OCI-LY1 (cell line): Measurements from ENCODE around the gene RASGRF2.
"Not testable (repeated sequence)": the region's sequence is repeated elsewhere in the genome, so short reads cannot be mapped to it uniquely, and the experiment has no call there.

Experiments used
- H2AFZ ChIP-seq: fragments of 200-600 bp; sonication (generic), shearing (Covaris generic); 2 replicates; pipeline ENCODE4 v1.6.0; 2014; ENCODE audit warnings: antibody characterized with exemption, mild to moderate bottlenecking, low read length
- H3F3A ChIP-seq: fragments of 200-600 bp; sonication (generic), shearing (Covaris generic); 2 replicates; pipeline ENCODE4 v1.6.0; 2014; ENCODE audit warnings: mild to moderate bottlenecking, antibody characterized with exemption, low read length, moderate library complexity; ENCODE audit not compliant: insufficient read depth
- H3K27ac ChIP-seq: fragments of 200-600 bp; sonication (generic); 2 replicates; pipeline ENCODE4 v1.5.1; 2014; ENCODE audit warnings: low read length, mixed run types, mild to moderate bottlenecking, low read depth; ENCODE audit not compliant: poor library complexity, severe bottlenecking
- H3K27me3 ChIP-seq: fragments of 200-600 bp; sonication (generic); 2 replicates; pipeline ENCODE4 v1.6.0; 2014; ENCODE audit warnings: antibody characterized with exemption, mild to moderate bottlenecking, low read length, moderate library complexity; ENCODE audit not compliant: insufficient read depth
- H3K36me3 ChIP-seq: fragments of 200-600 bp; sonication (generic); 2 replicates; pipeline ENCODE4 v1.6.1; 2014; ENCODE audit warnings: mild to moderate bottlenecking, antibody characterized with exemption, low read length, moderate library complexity, mixed read lengths; ENCODE audit not compliant: insufficient read depth
- H3K4me1 ChIP-seq: fragments of 200-600 bp; sonication (generic); 2 replicates; pipeline ENCODE4 v1.5.1; 2014; ENCODE audit warnings: mild to moderate bottlenecking, low read length, moderate library complexity; ENCODE audit not compliant: insufficient read depth, severe bottlenecking
- H3K4me2 ChIP-seq: fragments of 200-600 bp; sonication (generic), shearing (Covaris generic); 2 replicates; pipeline ENCODE4 v1.6.1; 2014; ENCODE audit warnings: low read length
- H3K4me3 ChIP-seq: fragments of 200-600 bp; sonication (generic); 2 replicates; pipeline ENCODE4 v1.5.1; 2014; ENCODE audit warnings: low read length, low read depth, mild to moderate bottlenecking, mixed read lengths; ENCODE audit not compliant: poor library complexity, severe bottlenecking
- H3K79me2 ChIP-seq: fragments of 200-600 bp; shearing (Covaris generic); 2 replicates; pipeline ENCODE4 v1.6.1; 2016; ENCODE audit warnings: mixed run types, low read length, mixed read lengths; ENCODE audit not compliant: insufficient read depth
- H3K9ac ChIP-seq: fragments of 200-600 bp; sonication (generic), shearing (Covaris generic); 2 replicates; pipeline ENCODE4 v1.6.1; 2014; ENCODE audit warnings: mild to moderate bottlenecking, low read length, mixed read lengths
- H3K9me2 ChIP-seq: fragments of 200-600 bp; sonication (generic), shearing (Covaris generic); 2 replicates; pipeline ENCODE4 v1.6.1; 2014; ENCODE audit warnings: low read depth, mild to moderate bottlenecking, low read length, mixed read lengths
- H3K9me3 ChIP-seq: fragments of 200-600 bp; shearing (Covaris generic); 2 replicates; pipeline ENCODE4 v1.6.1; 2014; ENCODE audit warnings: low read length, mixed read lengths
- H4K20me1 ChIP-seq: fragments of 200-600 bp; sonication (generic), shearing (Covaris generic); 2 replicates; pipeline ENCODE4 v1.6.0; 2016; ENCODE audit warnings: mild to moderate bottlenecking, low read length; ENCODE audit not compliant: insufficient read depth
- CTCF ChIP-seq: fragments of 200-600 bp; sonication (generic), shearing (Covaris generic); IDR thresholded peaks from 2 replicates; pipeline ENCODE4 v1.5.1; 2017; ENCODE audit warnings: mild to moderate bottlenecking, antibody characterized with exemption, low read length, moderate library complexity, mixed read lengths
- EZH2 ChIP-seq: fragments of 200-600 bp; sonication (generic), shearing (Covaris generic); IDR thresholded peaks from 2 replicates; pipeline ENCODE4 v1.8.0; 2017; ENCODE audit warnings: borderline replicate concordance, mixed run types, mild to moderate bottlenecking, antibody characterized with exemption, low read length, moderate library complexity, mixed read lengths

RASGRF2 gene

DNA sequence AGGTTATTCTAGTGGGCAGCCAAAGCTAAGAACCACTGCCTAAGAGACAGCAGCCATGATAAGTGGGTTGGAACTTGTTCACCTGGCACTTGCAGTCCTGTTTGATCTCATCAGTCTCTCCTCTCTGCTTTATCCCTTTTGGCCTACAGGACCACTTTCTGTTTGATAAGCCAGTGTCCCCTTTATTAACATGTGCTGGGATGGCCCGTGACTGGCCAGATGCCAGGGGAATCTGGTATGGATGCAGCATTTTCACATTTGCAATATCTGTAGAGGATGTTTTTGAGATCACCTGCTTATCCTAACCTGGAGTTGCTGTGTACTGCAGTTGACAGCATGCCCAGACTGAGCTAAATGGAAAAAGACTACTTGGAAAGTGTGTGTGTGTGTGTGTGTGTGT lies 296.6 kb downstream of the RASGRF2 start:
- H3K27ac ChIP-seq: no peak overlapping the region
- no peak overlapping the region for H3K9ac ChIP-seq
- no peaks in the 10 kb centered on the region for H3F3A ChIP-seq
- no peak overlapping the region for H3K4me3 ChIP-seq
- H3K27me3 ChIP-seq: no peaks in the 10 kb centered on the region
- H3K9me2 ChIP-seq: no peaks in the 10 kb centered on the region
- TF ChIP-seq EZH2 (no peak), CTCF (no peak)
- no peak overlapping the region for H2AFZ ChIP-seq
- no peaks in the 10 kb centered on the region for H3K9me3 ChIP-seq
- H3K79me2 ChIP-seq: no peaks in the 10 kb centered on the region
- H3K4me2 ChIP-seq: no peak overlapping the region
- no peaks in the 10 kb centered on the region for H3K36me3 ChIP-seq
- no peaks in the 10 kb centered on the region for H4K20me1 ChIP-seq
- no peaks in the 10 kb centered on the region for H3K4me1 ChIP-seq

DNA sequence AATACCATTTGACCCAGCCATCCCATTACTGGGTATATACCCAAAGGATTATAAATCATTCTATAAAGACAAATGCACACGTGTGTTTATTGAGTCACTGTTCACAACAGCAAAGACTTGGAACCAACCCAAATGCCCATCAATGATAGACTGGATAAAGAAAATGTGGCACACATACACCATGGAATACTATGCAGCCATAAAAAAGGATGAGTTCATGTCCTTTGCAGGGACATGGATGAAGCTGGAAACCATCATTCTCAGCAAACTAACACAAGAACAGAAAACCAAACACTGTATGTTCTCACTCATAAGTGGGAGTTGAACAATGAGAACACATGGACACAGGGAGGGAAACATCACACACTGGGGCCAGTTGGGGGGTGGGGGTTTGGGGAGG lies 302.6 kb downstream of the RASGRF2 start:
- H3K4me2 ChIP-seq: not testable (repeated sequence)

DNA sequence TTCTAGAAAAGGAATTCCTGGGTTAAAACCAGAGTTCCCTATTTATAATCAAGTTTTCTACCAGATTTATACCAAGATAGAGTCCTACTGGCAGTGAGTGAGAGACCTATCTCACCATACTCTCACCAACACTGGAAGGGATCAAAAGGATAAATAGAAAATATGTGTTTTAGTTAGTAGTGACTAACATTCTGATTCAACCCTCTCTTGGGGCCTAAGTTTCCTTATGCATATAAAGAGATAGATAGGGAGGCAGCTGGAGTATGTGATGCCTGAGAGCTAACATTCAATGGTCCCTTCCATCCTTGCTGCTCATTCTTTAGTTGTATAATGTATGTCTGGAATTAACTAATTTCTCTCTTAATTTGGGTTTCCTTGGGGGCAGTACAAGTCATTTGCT lies 304.9 kb downstream of the RASGRF2 start:
- TF ChIP-seq EZH2: no peak
- TF ChIP-seq CTCF: no peak
- H4K20me1 ChIP-seq: no peaks in the 10 kb centered on the region
- H3K79me2 ChIP-seq: no peaks in the 10 kb centered on the region
- no peak overlapping the region for H2AFZ ChIP-seq
- H3F3A ChIP-seq: no peaks in the 10 kb centered on the region
- peaks cover 11% of the 10 kb centered on the region for H3K4me1 ChIP-seq
- H3K27me3 ChIP-seq: no peaks in the 10 kb centered on the region
- no peaks in the 10 kb centered on the region for H3K9me3 ChIP-seq
- H3K9ac ChIP-seq: no peak overlapping the region
- H3K36me3 ChIP-seq: no peaks in the 10 kb centered on the region
- H3K4me2 ChIP-seq: no peak overlapping the region
- H3K4me3 ChIP-seq: no peak overlapping the region
- no peaks in the 10 kb centered on the region for H3K9me2 ChIP-seq
- H3K27ac ChIP-seq: no peak overlapping the region

More for the DNA sequence above, 302.6 kb downstream of the RASGRF2 start:
- H3K9me2 ChIP-seq, H3F3A ChIP-seq, H3K36me3 ChIP-seq, H3K27ac ChIP-seq, H2AFZ ChIP-seq, H3K79me2 ChIP-seq, H3K4me3 ChIP-seq, H3K9ac ChIP-seq, H4K20me1 ChIP-seq, H3K4me1 ChIP-seq, H3K27me3 ChIP-seq, H3K9me3 ChIP-seq: not testable (repeated sequence)

DNA sequence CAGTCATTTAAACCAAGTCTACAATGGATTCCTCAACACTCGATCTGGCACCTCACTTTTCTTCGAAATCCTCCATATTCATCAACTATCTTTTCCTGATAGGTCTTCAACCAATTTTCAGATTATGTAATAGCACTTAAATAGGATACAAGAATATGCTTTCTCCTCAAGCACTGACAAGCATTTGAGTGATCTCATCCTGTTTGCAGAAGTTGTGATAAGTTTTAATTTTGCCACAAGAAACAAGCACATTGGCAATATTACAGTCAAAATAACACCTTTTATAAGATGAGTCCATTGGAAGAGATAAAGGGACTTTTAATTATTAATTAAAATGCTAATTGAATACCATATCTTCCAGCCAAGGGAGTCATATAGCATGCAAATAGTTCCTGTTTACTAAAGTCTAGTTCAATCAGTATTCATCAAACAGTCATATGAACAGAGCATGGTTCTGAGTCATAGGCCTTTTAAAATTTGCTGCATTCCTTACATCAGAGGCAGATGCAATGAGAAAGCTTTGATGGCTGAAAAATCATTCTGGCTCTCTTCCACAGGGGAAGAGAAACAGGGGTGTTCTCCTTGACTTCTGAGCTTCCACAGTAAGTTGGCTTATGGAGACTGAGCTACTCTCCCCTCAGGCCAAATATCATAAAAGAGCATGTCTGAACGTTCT lies 308.5 kb downstream of the RASGRF2 start:
- no peaks in the 10 kb centered on the region for H3K9me3 ChIP-seq
- no peaks in the 10 kb centered on the region for H3K9me2 ChIP-seq
- H3K27me3 ChIP-seq: no peaks in the 10 kb centered on the region
- H4K20me1 ChIP-seq: no peaks in the 10 kb centered on the region
- H3K36me3 ChIP-seq: no peaks in the 10 kb centered on the region
- peaks cover 24% of the 10 kb centered on the region for H3K4me1 ChIP-seq
- H3K4me2 ChIP-seq: no peak overlapping the region
- H3K9ac ChIP-seq: no peak overlapping the region
- H3F3A ChIP-seq: no peaks in the 10 kb centered on the region
- H2AFZ ChIP-seq: no peak overlapping the region
- TF ChIP-seq EZH2 (no peak), CTCF (no peak)
- H3K4me3 ChIP-seq: no peak overlapping the region
- H3K79me2 ChIP-seq: no peaks in the 10 kb centered on the region
- H3K27ac ChIP-seq: peak overlapping the region; percentile 61
